ENCODE data around the gene CIRBP.
A peak's percentile ranks its signal among the peaks of the same experiment; 100 is the strongest.

CIRBP gene

GRCh38 chr19:1235625-1236538 lies 33.2 kb upstream of the CIRBP start:
- Mint-ChIP-seq H3K27ac (no peak overlapping the region), H3K27me3 (peaks cover 8 to 25% of the 10 kb centered on the region in 2 donors), H3K4me3 (peak overlapping the region in 1 of 2 donors; percentile 63), H3K9me3 (no peaks in the 10 kb centered on the region), H3K36me3 (no peaks in the 10 kb centered on the region), H3K4me1 (peaks cover 10 to 23% of the 10 kb centered on the region in 2 donors)
- no peak for ATAC-seq (replicated peaks)
- no peak for DNase-seq

GRCh38 chr19:1236576-1236975 lies 32.6 kb upstream of the CIRBP start:
- peak overlapping the region in 1 of 2 donors; percentile 77 for H3K4me3 Mint-ChIP-seq
- peaks cover 13 to 27% of the 10 kb centered on the region in 2 donors for H3K4me1 Mint-ChIP-seq
- H3K27ac Mint-ChIP-seq = no peak overlapping the region
- DNase-seq (no peak), ATAC-seq (replicated peaks) (no peak)
- peaks cover 8 to 25% of the 10 kb centered on the region in 2 donors for H3K27me3 Mint-ChIP-seq
- H3K9me3 Mint-ChIP-seq = no peaks in the 10 kb centered on the region
- no peaks in the 10 kb centered on the region for H3K36me3 Mint-ChIP-seq

GRCh38 chr19:1237027-1237659 lies 32.0 kb upstream of the CIRBP start:
- H3K27ac Mint-ChIP-seq = no peak overlapping the region
- no peaks in the 10 kb centered on the region for H3K9me3 Mint-ChIP-seq
- H3K36me3 Mint-ChIP-seq = no peaks in the 10 kb centered on the region
- peaks cover 8 to 25% of the 10 kb centered on the region in 2 donors for H3K27me3 Mint-ChIP-seq
- ATAC-seq (replicated peaks) (no peak), DNase-seq (no peak)
- H3K4me3 Mint-ChIP-seq = peak overlapping the region; percentile 67 to 77
- H3K4me1 Mint-ChIP-seq = peaks cover 13 to 28% of the 10 kb centered on the region in 2 donors

GRCh38 chr19:1237754-1238368 lies 31.3 kb upstream of the CIRBP start, which contains the start of gene CBARP:
TSS of gene CBARP (minus strand) at chr19:1238005. CDS start at chr19:1236100, 1,905 bp downstream.
- Mint-ChIP-seq H3K27ac (peak within 1 kb of the TSS; percentile 92), H3K4me3 (peak within 1 kb of the TSS; percentile 80 to 86)
- peak in 1 of 2 donors; percentile 4 for ATAC-seq (replicated peaks)

GRCh38 chr19:1238369-1239303 lies 30.5 kb upstream of the CIRBP start:
- Mint-ChIP-seq H3K4me1 (peaks cover 21 to 43% of the 10 kb centered on the region in 2 donors), H3K27me3 (peaks cover 8 to 25% of the 10 kb centered on the region in 2 donors), H3K27ac (peak overlapping the region; percentile 92), H3K9me3 (no peaks in the 10 kb centered on the region), H3K36me3 (no peaks in the 10 kb centered on the region), H3K4me3 (peak overlapping the region; percentile 80 to 86)
- ATAC-seq (replicated peaks) (no peak), DNase-seq (no peak)

More at GRCh38 chr19:1237754-1238368, 31.3 kb upstream of the CIRBP start, which contains the start of gene CBARP:
- DNase-seq = no peak
- Mint-ChIP-seq H3K36me3 (no peaks in the 10 kb centered on the region), H3K4me1 (peaks cover 17 to 35% of the 10 kb centered on the region in 2 donors), H3K9me3 (no peaks in the 10 kb centered on the region), H3K27me3 (peaks cover 8 to 25% of the 10 kb centered on the region in 2 donors)

- H3K4me1 Mint-ChIP-seq = peaks cover 21 to 49% of the 10 kb centered on the region in 2 donors
- DNase-seq (no peak), ATAC-seq (replicated peaks) (no peak)
- no peaks in the 10 kb centered on the region for H3K36me3 Mint-ChIP-seq
- H3K27ac Mint-ChIP-seq = peak overlapping the region; percentile 34
- peaks cover 8 to 25% of the 10 kb centered on the region in 2 donors for H3K27me3 Mint-ChIP-seq
- H3K4me3 Mint-ChIP-seq = peak overlapping the region; percentile 41 to 57
- H3K9me3 Mint-ChIP-seq = no peaks in the 10 kb centered on the region
Observed at GRCh38 chr19:1239420-1239795, 29.7 kb upstream of the CIRBP start.

GRCh38 chr19:1239796-1240737 lies 29.1 kb upstream of the CIRBP start:
- no peak overlapping the region for H3K27ac Mint-ChIP-seq
- ATAC-seq (replicated peaks) (peak; percentile 42 to 56), DNase-seq (peak; percentile 87)
- no peaks in the 10 kb centered on the region for H3K9me3 Mint-ChIP-seq
- H3K36me3 Mint-ChIP-seq = no peaks in the 10 kb centered on the region
- peak overlapping the region; percentile 59 to 74 for H3K4me3 Mint-ChIP-seq
- H3K4me1 Mint-ChIP-seq = peaks cover 27 to 56% of the 10 kb centered on the region in 2 donors
- H3K27me3 Mint-ChIP-seq = peaks cover 8 to 25% of the 10 kb centered on the region in 2 donors

GRCh38 chr19:1240925-1241324 lies 28.2 kb upstream of the CIRBP start:
- H3K36me3 Mint-ChIP-seq = no peaks in the 10 kb centered on the region
- H3K4me3 Mint-ChIP-seq = peak overlapping the region; percentile 77 to 86
- DNase-seq = no peak
- H3K27me3 Mint-ChIP-seq = peaks cover 8 to 18% of the 10 kb centered on the region in 2 donors
- H3K9me3 Mint-ChIP-seq = no peaks in the 10 kb centered on the region
- no peak for ATAC-seq (replicated peaks)
- peak overlapping the region; percentile 91 for H3K27ac Mint-ChIP-seq
- peaks cover 29 to 61% of the 10 kb centered on the region in 2 donors for H3K4me1 Mint-ChIP-seq

GRCh38 chr19:1241417-1242095 lies 27.6 kb upstream of the CIRBP start, which contains the start of gene ATP5F1D:
TSS of gene ATP5F1D (plus strand) at chr19:1241751. CDS start at chr19:1241851, 100 bp downstream.
- Mint-ChIP-seq H3K4me3 (peak within 1 kb of the TSS; percentile 77 to 86), H3K36me3 (no peaks in the 10 kb centered on the region), H3K27ac (peak within 1 kb of the TSS; percentile 93), H3K4me1 (peaks cover 30 to 66% of the 10 kb centered on the region in 2 donors), H3K27me3 (peaks cover 8 to 11% of the 10 kb centered on the region in 2 donors), H3K9me3 (no peaks in the 10 kb centered on the region)
- peak; percentile 90 for DNase-seq
- peak; percentile 72 to 79 for ATAC-seq (replicated peaks)

- Mint-ChIP-seq H3K27me3 (peaks cover 0 to under 1% of the 10 kb centered on the region in 2 donors), H3K36me3 (peaks cover 0 to 1% of the 10 kb centered on the region in 2 donors), H3K27ac (peak overlapping the region; percentile 92), H3K4me1 (peaks cover 22 to 57% of the 10 kb centered on the region in 2 donors), H3K4me3 (peak overlapping the region; percentile 84 to 86), H3K9me3 (no peaks in the 10 kb centered on the region)
- DNase-seq (peak; percentile 81), ATAC-seq (replicated peaks) (peak; percentile 57 to 60)
Observed at GRCh38 chr19:1243768-1244692, 25.1 kb upstream of the CIRBP start.

Measured in stimulated activated naive B cell treated with anti-CD40 and anti-IgM and Interleukin-4, amounts not matched to agents 10 μg/mL and 1 μg/mL and 100 μg/mL, for 72 hours (primary cell).